GM18505 (cell line): ENCODE results near the gene G0S2.
A peak's percentile ranks its signal among the peaks of the same experiment; 100 is the strongest.

ENCODE experiments used
- ATAC-seq: cut with Tn5 transposase; IDR thresholded peaks from one replicate; pipeline ENCODE4 v1.9.1; 2021; ENCODE audit not compliant: unreplicated experiment
- POLR2A ChIP-seq: IDR thresholded peaks from 4 replicates; pipeline ENCODE4 v1.6.1; 2011; ENCODE audit warnings: borderline replicate concordance; ENCODE audit not compliant: insufficient read depth, insufficient read length; ENCODE audit errors: extremely low read depth

G0S2 gene

DNA sequence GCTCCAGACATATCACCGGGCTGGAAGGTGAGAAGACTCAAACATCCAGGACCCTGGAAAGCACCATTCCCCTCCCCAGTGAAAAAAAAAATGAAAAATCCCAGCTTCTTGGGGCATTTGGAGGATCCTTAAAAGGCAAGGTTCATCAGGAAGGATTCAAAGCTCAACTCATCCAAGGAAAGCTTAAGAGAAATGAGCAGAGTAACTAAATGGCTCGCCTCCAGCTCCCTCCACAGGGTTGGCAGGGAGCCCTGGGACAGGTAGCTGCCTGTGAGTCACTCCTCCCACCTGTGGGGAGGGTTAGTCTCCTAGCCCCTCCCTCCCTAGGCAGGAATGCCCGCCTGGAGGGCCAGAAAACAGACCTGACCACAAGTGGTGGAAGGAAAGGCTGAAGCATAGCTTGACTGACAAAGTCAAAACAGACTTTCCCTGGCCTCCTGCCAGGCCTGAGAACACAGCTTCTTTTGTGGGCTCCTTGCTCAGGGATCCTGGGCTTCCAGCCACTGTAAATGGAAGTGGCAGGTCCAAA, 22.3 kb upstream of the G0S2 start:
- no peak for ATAC-seq
- no peak for TF ChIP-seq POLR2A

DNA sequence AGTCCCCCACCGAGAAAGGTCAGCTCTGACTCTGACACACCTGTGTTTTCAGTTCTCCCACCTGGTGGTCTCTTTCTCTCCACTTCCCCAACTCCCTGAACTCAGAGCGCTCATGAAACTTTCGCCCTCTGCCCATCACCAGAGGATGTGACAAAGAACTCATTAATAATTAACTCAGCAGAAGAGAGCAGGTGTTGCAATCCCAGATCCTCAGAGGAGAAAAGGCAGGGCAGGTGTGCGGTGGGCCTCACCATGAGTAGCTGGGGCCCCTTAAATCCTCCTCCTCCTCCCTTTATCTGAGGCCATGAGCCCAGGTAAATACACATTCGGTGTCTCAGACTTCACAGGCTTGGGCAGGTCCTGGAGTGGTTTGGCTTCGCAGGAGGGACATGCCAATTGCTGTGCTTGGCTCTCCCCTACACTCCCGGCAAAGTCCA, 21.3 kb upstream of the G0S2 start:
- ATAC-seq, result no peak
- TF ChIP-seq POLR2A, result no peak

DNA sequence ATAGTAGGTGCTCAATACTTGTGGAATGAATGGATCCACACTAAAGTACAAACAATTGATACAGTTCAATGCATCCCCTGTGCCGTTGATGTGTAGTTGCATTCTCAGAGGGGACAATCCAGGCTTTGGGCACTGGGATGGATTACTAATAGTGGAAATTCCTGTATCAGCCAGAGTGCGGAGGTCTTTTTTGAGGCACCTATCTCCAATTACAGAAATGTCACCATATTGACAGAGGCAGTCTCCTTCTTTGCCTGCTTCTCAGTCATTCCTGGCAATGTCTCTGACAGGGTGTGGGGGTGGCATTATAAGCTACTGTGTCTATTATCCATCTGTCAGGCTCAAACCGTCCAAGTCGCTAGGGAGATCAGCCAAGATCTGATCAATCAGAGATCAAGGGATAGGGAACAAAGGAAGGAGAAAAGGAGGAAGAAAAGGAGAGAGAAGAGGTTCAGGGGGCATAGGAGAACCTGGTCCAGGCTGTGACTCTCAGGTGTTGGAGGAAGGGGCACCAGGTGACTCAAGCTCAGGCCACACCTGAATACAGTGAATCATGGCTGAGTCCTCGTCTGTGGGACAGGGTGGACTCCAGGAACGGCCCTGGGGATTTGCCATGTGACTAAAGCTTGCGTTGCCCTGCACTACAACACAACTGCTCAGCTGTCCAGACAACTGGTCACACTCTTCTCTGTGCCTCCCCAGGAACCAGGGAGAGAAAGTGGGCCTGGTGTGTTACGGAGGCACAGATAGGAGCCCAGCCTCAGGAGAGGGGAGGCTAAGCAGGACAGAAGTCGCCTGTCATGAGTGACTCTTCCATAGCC, 19.6 kb upstream of the G0S2 start:
- no peak for TF ChIP-seq POLR2A
- no peak for ATAC-seq

DNA sequence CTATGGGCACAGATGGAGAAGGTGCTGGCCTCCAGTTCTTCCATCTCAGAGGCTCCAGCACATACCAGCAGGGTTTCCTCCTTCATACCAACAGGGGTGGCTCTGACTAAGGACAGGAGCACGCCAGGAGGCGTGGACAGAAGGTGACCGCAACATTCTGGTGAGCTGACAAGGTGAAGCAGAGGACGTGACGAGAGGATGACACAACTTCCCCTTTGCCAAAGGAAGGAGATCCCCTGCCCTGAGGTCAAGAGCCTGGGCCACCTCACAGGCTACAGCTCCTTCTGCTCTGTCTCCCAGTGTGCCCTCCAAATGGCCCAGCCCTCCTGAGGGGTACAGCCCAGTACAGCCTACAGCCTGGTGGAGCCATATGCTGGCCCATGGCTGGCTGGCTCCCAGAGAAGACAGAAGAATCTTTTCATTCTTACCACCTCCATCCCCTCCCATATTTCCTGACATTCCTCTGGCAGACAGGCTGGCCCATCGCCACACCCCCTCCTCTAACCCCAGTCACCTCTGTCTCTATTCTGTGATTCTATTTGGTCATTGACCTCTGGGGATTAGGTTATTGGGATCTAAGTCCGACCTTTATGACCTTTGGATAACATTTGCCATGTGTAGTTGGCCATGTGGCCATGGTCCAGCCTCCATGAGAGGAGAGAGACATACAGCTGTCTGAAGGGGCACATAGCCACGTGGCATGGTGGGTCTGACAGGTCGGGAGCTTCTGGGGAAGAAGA, 17.9 kb upstream of the G0S2 start:
- TF ChIP-seq POLR2A, result no peak
- ATAC-seq, result no peak

DNA sequence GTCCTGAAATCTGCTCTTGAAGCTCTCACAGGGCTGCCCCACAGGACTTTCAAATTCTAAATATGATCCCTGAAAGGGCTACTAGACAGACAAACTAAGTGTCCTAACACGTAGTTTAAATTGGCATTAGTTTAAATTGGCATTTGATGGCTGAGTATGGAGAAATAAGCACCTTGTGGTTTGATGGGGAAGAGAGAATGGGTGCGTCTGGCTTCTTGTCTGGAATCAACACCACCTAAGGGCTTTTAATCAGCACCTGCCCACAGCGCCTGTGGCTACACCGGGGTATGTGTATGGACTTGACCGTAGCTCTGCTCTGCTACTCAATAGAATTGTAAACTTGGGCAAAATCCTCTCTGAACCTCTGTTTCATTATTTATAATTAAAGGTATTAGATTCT, 17.3 kb upstream of the G0S2 start:
- no peak for ATAC-seq
- no peak for TF ChIP-seq POLR2A

DNA sequence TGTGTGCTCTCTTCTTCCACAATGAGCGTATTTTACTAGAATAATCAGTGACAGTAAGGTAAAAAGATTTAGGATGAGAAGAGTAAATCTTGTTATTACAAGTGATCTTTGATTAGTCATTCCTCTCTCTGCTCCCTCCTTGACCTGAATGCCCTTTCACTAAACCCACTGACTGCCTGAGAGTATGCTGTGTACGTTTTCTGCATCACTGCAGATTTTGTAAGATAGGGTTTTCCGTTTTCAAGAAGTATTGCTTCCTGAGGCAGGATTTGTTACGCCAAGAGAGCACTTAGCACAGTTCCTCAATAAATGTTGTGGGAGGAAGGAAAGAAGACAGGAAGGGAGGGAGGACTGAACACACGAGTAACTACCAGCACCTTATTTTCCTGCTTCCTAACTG, 15.3 kb upstream of the G0S2 start:
- TF ChIP-seq POLR2A, result no peak
- ATAC-seq, result peak; percentile 69

DNA sequence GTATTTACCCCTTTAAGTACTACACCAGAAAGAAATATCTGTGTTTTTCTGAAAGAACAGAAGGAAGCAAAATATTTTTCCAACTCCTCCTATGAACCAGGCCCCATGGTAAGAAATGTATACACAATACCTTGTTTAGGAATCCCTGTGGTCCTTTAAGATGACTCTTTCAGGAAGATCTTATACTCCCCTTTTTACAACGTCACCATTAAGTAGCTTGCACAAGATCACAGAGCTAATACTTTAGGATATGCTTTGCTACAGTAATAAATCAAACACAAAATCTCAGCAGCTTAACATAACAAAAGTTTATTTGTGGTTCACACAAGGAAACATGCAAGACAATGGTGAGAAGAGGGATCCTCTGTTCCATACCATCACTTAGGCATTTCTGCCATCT, 14.1 kb upstream of the G0S2 start:
- no peak for TF ChIP-seq POLR2A
- ATAC-seq, result no peak

DNA sequence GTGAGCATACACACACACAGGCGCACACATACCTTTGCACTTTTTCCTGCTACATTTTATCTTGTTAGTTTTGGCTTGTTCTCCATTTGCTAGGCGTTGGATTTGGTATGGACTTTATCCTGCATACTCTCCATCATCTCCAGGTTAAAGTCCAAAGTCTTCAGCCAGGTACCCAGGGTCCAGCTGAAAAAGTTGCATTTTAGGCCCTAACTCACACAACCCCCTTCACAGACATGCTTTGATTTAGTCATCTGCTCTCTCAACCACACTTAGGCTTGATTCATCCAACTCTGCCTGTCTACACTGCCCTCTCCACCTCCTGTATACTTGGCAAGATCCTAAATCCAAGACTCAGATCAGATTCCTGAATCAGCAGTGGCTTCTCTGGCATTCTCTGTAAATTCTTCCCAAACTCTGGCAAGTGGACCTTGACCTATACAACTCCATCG, 12.3 kb upstream of the G0S2 start:
- no peak for ATAC-seq
- TF ChIP-seq POLR2A, result no peak

DNA sequence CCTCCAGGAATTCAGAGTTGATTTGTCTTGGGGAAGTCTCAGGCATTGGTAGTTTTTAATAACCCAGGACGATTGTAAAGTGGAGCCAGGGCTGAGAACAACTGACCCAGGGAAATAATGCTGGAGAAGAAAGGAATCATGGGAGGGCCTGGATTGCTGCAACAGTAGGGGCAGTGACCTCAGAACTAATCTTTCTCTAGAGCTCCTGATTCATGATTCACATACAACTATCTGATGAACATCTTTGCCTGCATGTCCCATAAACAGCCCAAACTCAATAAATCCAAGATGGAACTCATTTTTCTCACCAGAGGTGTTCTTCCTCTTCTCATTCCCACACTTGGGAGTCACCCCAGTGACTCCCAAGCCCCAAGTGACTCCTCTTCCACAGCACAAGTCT, 8.1 kb upstream of the G0S2 start:
- ATAC-seq, result no peak
- TF ChIP-seq POLR2A, result no peak

DNA sequence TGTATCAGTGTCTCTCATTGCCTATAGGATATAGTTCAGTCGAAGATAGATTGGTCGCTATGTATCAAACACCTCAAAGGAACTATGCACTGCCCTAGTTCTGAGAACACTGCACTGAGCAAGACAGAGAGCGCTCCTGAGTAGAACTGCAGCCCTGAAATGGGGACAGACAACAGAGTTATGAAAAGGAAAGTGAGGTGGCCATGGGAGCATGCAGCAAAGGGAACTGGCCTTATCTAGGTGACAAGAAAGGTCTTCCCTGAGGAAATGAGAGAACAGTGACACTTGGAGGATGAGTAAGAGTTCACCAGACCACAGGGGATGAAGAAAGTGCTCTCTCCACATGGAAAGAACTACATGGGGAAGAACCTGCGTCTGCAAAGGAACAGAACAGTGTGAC, 7.5 kb upstream of the G0S2 start:
- no peak for TF ChIP-seq POLR2A
- ATAC-seq, result no peak

DNA sequence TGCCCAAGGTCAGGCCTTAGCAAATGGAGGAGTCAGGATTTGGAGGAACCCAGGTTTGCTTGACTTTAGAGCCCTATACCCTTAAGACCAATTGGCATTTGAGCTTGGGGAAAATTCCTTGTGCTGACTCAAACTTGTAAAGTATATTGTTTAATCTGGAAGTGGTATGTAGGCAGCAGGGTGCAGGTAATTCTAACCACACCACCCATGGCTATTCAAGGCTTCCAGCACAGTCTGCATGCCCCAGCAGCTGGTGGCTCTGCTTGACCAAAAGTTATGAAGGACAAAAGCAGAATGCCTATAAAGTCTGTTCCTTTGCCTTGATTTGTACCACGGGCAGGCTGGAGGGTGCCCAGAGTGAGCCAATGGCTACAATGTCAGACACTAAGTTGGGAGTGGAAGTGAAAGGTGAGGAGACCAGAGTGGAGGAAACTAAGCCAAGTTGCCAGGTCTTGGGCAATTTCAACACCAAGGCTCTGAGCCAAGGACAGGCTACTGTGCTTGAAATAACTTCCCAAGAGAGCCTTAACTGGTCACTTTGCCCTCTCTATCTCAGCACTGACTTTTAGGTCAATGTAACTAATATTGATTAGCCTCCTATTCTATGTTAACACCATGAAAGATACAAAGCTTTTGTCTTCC, 4.7 kb upstream of the G0S2 start:
- no peak for TF ChIP-seq POLR2A
- ATAC-seq, result no peak

DNA sequence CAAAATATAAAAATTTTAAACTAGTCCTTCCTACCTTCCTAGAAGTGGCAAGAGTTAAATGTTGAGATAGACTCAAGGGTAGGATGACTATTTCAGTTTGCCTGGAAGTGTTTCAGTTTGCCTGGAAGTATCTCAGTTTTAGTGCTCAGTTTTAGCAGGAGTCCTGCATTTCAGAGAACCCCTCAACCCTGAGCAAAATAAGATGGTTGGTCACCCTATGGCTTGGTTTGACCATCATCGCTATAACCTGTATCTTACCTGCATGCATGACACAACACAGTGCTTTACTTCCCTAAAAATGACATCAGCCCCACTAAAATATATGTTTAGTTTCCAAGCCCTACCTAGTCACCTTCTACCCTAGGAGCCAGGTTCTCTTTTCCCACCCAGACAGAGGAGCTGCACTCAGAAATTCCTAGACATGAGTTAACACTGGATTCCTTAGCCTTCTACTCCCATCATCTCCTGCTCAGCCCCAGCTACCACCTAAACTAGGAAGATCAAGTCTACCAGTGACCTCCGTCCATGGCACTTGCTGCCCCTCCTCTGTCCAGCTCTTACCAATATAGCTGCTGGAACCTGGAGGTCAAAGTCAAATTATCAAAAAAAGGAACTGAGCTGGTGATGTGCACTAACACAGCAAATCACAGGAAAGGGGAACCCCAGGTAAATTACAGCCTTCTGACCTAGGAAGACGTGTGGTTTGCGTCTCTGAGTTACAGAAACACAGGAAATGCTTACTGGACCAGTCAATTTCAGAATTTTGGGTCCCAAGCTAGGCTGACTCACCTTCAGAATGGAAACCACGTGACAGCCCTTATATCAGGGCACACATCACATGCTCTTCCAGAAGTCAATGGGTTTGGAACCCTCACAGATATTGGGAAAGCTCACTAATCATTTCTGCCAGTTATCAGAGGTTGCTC, 2.2 kb upstream of the G0S2 start:
- ATAC-seq, result peak; percentile 82
- no peak for TF ChIP-seq POLR2A
